Measurements from ENCODE around the gene MAGEB4.

The MAGEB4 gene

GRCh38 chrX:30283456-30284200 is 41.8 kb downstream of the MAGEB4 start:
- Histone ChIP-seq H3K27ac (ENCODE audit: low read length) (no peak overlapping the region), H3K9ac (ENCODE audit: low read length) (no peak overlapping the region), H3K9me3 (ENCODE audit: control insufficient read depth, low read depth, low read length) (peaks cover 13% of the 10 kb centered on the region), H3K27me3 (ENCODE audit: control insufficient read depth, insufficient read depth, low read length) (no peaks in the 10 kb centered on the region), H3K4me3 (ENCODE audit: low read length) (no peak overlapping the region), H3K4me1 (ENCODE audit: control insufficient read depth, low read depth, low read length) (no peaks in the 10 kb centered on the region), H3K36me3 (ENCODE audit: control insufficient read depth, low read depth, low read length) (no peaks in the 10 kb centered on the region)
